HuH-7 (cell line): Measurements from ENCODE around the gene GART.

Source experiments
- DNase-seq: peaks from one replicate; pipeline ENCODE4 v3.0.0; 2011; ENCODE audit warnings: low spot score

GART gene

GRCh38 chr21:33552999-33553598, 11.2 kb upstream of the GART start:
- DNase-seq, result no peak

- no peak for DNase-seq
Observed at GRCh38 chr21:33552093-33552998, 10.4 kb upstream of the GART start.

DNA sequence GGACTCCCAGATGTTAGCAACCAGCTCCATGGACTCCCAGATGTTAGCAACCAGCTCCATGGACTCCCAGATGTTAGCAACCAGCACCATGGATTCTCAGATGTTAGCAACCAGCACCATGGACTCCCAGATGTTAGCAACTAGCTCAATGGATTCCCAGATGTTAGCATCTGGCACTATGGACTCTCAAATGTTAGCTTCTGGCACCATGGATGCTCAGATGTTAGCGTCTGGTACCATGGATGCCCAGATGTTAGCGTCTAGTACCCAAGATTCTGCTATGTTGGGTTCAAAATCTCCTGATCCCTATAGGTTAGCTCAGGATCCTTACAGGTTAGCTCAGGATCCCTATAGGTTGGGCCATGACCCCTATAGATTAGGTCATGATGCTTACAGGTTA, 9.7 kb upstream of the GART start:
- no peak for DNase-seq

- no peak for DNase-seq
Observed at GRCh38 chr21:33550772-33551660, 9.1 kb upstream of the GART start.

GRCh38 chr21:33549848-33550771, 8.2 kb upstream of the GART start:
- DNase-seq, result no peak

DNA sequence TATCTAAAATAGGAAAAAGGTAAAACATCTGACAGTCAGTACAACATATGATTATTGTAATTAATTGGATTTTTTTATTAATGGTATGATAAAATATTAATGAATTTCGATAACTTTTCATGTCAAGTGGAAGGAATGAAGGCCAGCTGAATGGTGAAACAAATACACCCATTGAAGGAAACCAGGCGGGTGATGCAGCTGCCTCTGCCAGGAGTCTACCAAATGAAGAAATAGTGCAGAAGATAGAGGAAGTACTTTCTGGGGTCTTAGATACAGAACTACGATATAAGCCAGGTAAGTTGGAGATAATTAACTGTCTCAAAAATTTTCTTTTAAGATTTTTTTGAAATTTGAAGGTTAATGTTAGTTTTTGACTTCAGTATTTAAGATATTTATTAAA, 4.2 kb upstream of the GART start:
- DNase-seq, result no peak

- DNase-seq, result no peak
Observed at GRCh38 chr21:33544451-33545195, 2.7 kb upstream of the GART start.

GRCh38 chr21:33543505-33544129, 1.7 kb upstream of the GART start:
- no peak for DNase-seq

DNA sequence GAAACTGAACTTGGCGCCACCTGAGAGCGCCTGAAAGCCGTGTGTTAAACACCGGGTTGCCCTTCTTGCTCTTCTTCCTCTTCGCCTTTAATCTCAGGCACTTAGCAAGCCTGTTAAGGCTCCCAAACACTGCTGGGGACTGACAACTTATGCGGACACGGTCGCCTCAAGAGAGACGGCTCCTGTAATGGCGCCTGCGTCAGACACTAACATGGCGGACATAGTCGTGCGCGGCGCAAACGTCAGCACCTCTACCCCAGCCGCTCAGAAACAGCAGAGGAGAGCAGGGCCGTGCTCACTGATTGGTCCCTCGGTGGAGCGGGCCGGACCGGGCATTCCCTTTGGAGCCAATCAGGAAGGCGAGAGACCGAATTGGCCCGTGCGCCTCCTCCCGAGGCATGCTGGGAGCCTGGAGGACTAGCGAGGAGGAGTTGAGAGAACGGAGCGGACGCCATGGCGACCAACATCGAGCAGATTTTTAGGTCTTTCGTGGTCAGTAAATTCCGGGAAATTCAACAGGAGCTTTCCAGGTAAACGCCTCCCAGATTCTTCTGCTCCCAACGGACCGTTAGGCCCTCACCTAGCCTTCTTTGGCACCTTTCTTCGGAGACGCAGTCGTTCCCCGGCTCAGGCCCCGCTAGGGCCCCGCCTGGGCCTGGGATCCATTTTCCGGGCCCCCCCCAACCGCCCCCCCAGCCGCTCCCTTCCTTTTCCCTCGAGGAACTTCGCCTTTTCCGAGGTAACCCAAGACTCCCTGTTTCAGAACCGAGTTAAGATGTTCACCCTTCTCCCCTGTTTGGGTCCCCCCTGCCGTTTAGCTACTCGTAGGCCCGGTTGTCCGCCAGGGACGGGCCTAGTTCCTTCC, 955 bp upstream of the GART start, which contains the start of gene SON:
Gene SON, plus strand, starts transcription at position 399 of the 865 bp plus-strand sequence. Its CDS starts 55 bp downstream, at position 454.
- DNase-seq, result peak; percentile 94

DNA sequence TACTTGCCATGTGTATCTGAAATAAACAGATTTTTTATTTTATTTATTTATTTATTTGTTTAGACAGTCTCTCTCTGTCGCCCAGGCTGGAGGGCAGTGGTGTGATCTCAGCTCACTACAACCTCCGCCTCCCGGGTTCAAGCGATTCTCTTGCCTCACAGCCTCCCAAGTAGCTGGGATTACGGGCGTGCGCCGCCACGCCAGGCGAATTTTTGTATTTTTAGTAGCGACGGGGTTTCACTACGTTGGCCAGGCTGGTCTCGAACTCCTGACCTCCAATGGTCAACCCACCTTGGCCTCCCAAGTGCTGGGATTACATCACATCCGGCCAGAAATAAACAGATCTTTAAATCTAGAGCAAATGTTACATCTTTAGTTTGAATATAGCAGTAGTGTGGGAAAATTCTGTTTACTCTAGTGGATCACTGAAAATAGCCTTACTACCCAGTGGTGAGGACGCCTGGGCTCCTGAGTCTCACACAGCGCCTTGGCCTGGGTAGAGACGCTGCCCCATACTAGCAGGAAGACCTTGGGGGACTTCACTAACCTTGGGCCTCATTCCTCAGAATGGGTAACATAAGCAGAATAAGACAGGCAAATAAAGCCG, 709 bp downstream of the GART start:
- DNase-seq, result no peak

- no peak for DNase-seq
Observed at GRCh38 chr21:33540711-33541104, 1.2 kb downstream of the GART start.

GRCh38 chr21:33539616-33540015, 2.3 kb downstream of the GART start:
- no peak for DNase-seq

DNA sequence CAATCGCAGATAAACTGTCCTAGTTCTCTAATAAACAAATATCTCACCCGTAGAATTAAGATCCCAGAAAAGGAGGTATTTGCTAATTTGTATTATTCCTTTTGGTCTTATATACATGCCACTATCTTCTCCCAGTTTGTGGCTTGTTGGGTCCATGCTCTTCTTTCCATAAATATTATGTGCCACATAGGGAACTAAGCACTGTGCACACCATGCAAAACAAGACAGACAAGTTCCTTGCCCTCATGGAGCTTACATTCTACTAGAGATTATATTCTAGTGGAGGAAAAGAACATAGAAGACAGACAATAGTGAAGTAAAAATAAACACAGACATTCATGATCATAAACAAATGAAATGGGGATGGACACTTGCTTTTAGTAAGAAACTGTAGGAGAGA, 4.7 kb downstream of the GART start:
- no peak for DNase-seq

DNA sequence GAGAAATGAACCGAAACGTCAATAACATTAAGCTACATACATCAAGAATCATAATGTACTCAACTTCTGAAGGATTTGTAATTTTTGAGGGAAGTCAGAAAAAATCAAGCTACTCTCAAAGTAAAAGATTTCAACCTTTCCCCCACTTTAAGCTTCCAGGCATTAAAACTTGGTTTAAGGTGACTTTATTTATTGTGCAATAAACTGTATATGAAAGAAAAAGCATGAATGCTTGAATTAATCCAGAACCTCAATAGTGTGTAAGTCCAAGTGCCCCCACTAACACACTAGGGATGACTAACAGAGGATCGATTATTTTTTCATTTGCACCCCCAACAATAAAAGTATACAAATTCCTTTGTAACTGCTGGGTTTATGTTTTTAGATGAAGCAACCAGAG, 10.9 kb downstream of the GART start:
- DNase-seq, result no peak

- DNase-seq, result no peak
Observed at GRCh38 chr21:33522953-33523349, 19.0 kb downstream of the GART start.

DNA sequence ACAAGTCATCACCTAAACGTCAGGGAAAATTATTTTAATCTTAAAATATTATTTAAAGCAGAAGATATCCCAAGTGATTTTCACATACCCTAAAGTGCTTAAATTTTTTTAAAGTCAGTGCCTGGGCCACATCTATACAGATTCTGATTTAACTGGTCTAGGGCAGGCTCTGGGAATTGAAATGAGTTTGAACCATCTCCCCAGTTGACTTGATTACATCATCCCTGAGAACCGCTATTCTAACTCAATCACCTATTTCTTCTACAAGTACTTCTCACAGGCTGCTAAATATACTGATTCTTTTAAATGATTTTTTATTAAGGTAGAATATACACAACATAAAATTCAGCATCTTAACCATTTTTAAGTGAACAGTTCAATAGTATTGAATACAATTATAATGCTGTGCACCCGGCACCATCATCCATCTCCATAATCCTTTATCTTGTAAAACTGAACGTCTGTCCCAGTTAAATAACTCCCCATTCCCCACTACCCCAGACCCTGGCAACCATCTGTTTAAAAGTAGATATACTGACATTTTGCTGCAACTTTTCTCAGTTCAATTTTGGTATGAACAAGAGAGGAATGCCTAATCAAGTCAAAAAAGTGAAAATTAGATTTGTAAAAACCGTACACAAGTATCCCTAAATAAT, 19.5 kb downstream of the GART start:
- no peak for DNase-seq

DNA sequence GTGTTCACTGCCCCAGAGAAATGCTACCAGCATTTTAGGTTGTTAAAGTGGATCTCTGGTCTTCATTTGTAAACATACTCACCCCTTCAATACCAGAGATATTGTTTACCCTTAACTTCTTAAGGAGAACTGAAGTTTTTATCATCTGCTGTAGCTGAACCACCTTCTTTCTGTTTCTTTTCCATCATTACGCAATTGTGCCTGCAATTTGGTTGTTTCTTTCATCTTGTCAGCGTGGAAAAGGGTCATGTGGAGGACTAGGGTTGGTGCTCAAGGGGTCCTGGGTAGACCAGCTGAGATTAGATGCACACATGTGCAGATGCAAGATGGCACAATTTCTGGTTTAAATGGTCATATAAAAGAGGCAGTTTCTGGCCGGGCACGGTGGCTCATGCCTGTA, 23.0 kb downstream of the GART start:
- DNase-seq, result no peak

DNA sequence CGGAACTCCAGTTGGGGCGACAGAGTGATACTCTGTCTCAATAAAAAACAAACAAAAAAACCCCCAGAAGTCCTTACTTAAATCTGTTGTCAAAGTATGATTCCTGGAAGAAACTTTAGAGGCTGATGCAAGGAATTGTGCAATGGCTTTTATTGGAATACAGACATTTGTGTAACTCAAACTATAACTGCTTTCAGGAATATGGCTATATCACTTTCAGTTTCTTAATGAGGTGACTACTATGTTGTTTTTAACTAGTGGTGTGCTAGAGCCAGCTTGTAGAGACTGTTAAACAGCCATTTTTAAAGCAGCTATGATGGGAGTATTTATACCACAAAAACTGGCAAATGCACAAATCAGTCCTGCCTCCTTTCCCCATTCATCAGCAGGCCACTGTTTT, 27.7 kb downstream of the GART start:
- DNase-seq, result no peak
